Measurements from ENCODE around the gene SLAMF1.

Gene SLAMF1

GRCh38 chr1:160665330-160666078, 18.7 kb upstream of the SLAMF1 start:
- peak; percentile 28 for DNase-seq (ENCODE audit: low read depth)
- no peak overlapping the region for H3K4me3 ChIP-seq (ENCODE audit: low read depth, low read length)
- TF ChIP-seq CTCF (conservative IDR thresholded peaks at IDR 0.05; ENCODE audit: low read depth, low read length) = no peak

- H3K4me3 ChIP-seq (ENCODE audit: low read depth, low read length) = no peak overlapping the region
- DNase-seq (ENCODE audit: low read depth) = no peak
- no peak for TF ChIP-seq CTCF (conservative IDR thresholded peaks at IDR 0.05; ENCODE audit: low read depth, low read length)
Measured at GRCh38 chr1:160664573-160665051, 17.8 kb upstream of the SLAMF1 start.

GRCh38 chr1:160662910-160663309, 16.1 kb upstream of the SLAMF1 start:
- H3K4me3 ChIP-seq (ENCODE audit: low read depth, low read length) = no peak overlapping the region
- no peak for DNase-seq (ENCODE audit: low read depth)

GRCh38 chr1:160659566-160659965, 12.7 kb upstream of the SLAMF1 start:
- H3K4me3 ChIP-seq (ENCODE audit: low read depth, low read length) = no peak overlapping the region
- TF ChIP-seq CTCF (conservative IDR thresholded peaks at IDR 0.05; ENCODE audit: low read depth, low read length) = no peak
- DNase-seq (ENCODE audit: low read depth) = no peak

More at GRCh38 chr1:160662910-160663309, 16.1 kb upstream of the SLAMF1 start:
- TF ChIP-seq CTCF (conservative IDR thresholded peaks at IDR 0.05; ENCODE audit: low read depth, low read length) = no peak

- TF ChIP-seq CTCF (conservative IDR thresholded peaks at IDR 0.05; ENCODE audit: low read depth, low read length) = no peak
Measured at GRCh38 chr1:160658814-160659193, 12.0 kb upstream of the SLAMF1 start.

GRCh38 chr1:160658162-160658813, 11.4 kb upstream of the SLAMF1 start:
- no peak overlapping the region for H3K4me3 ChIP-seq (ENCODE audit: low read depth, low read length)
- DNase-seq (ENCODE audit: low read depth) = no peak
- TF ChIP-seq CTCF (conservative IDR thresholded peaks at IDR 0.05; ENCODE audit: low read depth, low read length) = no peak

More at GRCh38 chr1:160658814-160659193, 12.0 kb upstream of the SLAMF1 start:
- no peak for DNase-seq (ENCODE audit: low read depth)
- H3K4me3 ChIP-seq (ENCODE audit: low read depth, low read length) = no peak overlapping the region

All from choroid plexus epithelial cell (primary cell).